ENCODE data around the gene SMIM3.

Gene SMIM3

DNA sequence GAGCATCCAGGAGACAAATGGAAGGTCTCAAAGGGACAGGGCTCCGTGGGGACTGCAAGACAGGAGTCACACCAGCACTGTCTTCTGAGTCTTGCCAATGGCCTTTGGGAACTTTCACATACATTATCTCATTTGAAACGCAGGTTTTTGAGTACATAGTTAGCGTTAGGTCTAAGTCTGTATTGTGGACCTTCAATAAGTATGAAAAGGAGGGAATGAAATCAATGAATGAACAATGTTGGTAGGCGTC is 19.3 kb upstream of the SMIM3 start:
- TF ChIP-seq, protein P1, sequence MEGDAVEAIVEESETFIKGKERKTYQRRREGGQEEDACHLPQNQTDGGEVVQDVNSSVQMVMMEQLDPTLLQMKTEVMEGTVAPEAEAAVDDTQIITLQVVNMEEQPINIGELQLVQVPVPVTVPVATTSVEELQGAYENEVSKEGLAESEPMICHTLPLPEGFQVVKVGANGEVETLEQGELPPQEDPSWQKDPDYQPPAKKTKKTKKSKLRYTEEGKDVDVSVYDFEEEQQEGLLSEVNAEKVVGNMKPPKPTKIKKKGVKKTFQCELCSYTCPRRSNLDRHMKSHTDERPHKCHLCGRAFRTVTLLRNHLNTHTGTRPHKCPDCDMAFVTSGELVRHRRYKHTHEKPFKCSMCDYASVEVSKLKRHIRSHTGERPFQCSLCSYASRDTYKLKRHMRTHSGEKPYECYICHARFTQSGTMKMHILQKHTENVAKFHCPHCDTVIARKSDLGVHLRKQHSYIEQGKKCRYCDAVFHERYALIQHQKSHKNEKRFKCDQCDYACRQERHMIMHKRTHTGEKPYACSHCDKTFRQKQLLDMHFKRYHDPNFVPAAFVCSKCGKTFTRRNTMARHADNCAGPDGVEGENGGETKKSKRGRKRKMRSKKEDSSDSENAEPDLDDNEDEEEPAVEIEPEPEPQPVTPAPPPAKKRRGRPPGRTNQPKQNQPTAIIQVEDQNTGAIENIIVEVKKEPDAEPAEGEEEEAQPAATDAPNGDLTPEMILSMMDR (IDR thresholded peaks at IDR 0.05; ENCODE audit: extremely low read depth, missing control alignments) = no peak
- no peak for DNase-seq (ENCODE audit: low spot score)

DNA sequence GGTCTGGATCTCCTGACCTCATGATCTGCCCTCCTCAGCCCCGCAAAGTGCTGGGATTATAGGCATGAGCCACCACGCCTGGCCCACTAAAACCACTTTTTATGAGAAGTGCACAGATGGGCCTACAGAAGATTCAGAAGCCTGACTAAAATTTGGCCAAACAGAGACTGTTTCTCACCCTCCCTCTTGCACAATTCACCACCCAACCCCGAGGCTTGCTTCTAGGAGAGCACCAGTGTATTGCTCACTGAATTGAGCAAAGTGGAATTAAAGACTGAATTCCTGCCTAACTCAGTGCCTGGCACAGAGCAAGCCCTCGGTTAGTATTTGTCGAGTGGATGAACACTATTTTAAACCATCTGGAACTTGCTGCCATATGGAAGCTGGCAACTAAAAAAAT is 16.3 kb upstream of the SMIM3 start:
- TF ChIP-seq, protein P1 (IDR thresholded peaks at IDR 0.05; ENCODE audit: extremely low read depth, missing control alignments) = no peak
- DNase-seq (ENCODE audit: low spot score) = no peak

DNA sequence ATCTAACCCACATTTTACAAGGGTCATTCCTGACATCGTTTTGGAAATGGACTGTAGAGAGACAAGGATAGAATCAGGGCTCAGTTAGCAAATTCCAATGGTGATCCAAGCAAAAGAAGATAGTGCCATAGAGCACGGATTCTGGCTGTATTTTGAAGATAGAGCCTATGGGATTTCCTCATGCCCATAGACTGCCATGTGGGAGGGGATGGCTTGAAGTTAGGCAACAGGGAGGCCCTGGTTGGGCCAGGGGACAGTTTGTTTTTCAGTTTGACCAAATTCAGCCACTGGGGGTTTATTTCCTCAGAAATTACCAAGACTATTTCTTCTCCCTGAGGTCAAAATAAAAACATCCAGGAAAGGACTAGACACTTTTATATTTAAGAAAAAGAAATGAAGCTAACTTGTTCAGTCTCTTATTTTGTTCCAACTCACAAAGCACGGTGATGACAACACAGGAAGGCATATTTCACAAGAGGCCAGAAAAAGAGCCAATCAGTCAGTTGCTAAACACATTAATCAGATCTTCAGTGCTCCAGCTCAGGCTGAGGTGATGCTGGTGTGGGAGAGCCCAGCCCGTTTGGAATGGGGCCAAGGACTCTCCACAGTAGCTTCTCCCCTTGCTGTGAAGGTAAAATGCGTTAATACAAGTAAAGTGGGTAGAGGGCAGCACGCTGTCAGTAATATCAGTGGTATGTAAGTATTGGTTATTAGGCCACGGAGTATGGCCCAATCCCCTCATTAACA is 15.4 kb upstream of the SMIM3 start:
- DNase-seq (ENCODE audit: low spot score) = no peak
- TF ChIP-seq, protein P1 (IDR thresholded peaks at IDR 0.05; ENCODE audit: extremely low read depth, missing control alignments) = no peak

DNA sequence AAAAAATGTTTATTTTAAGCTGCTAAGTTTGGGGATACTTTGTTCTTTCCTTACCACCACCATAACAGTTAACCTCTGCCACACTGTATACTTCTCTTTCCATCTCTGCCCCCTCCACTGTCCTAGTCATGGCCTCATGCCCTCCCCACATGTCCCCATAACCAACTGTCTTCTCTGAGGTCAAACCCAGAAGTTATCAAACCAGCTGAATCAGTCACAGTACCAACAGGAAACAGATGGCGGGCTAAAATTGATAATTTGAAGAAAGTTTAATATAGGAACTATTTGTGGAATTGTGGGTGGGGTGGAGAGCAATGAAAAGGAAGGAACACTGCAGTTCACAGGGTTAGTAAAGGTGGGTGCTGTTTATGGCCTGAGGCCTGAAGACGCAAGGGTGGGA is 14.0 kb upstream of the SMIM3 start:
- DNase-seq (ENCODE audit: low spot score) = no peak
- TF ChIP-seq, protein P1 (IDR thresholded peaks at IDR 0.05; ENCODE audit: extremely low read depth, missing control alignments) = no peak

DNA sequence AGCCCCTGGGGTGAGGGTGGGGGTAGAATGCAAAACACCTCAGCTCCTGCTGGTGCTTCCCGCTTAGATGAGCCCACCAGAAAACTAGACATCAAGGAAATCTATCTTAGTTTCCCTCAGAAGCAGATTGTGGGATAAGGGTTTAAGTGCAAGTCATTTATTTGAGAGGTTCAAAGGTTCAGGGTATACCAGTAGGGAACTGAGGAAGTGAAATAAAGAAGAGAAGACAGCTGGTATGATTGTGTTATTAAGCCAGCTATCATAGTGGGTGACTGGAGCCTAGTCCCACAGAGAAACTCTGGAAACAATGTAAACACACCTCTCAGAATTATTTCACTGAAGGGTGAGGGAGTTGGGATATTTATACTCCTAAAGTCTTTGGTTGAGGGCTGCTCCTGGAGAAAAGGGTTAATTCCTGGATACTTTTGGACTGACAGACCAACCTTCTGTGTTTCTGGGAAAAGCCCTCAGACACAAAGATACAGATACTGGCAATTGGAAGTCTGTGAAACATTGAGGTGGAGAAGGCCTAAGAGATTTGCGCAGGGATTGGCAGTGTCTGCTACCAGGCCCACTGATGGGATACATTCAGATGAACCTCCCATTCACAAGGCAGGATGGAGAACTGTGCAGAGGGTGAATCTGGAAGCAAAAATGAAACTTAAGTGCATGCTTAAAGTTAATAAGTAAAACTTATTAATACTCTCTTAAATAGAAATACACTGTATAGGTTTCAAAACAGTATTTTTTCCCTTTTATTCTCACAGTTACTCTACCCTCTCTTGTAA is 13.4 kb upstream of the SMIM3 start:
- DNase-seq (ENCODE audit: low spot score) = no peak
- TF ChIP-seq, protein P1 (IDR thresholded peaks at IDR 0.05; ENCODE audit: extremely low read depth, missing control alignments) = no peak

DNA sequence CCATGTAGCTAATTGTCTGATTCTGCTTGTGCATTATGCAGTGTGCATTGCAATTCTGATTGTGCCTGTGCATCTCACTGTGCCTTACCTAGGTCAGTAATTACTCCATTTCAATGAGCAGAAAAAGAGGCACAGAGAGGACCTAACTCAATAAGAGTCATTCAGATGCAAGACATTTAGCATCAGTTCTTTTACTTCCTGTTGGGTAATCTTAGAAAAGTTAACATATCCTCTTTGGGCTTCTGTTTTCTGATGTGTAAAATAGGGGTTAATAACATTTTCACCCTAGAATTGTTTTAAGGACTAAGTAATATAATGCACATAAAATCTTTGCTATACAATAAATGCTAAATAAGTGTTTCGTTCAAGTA is 12.8 kb upstream of the SMIM3 start:
- TF ChIP-seq, protein P1 (IDR thresholded peaks at IDR 0.05; ENCODE audit: extremely low read depth, missing control alignments) = no peak
- no peak for DNase-seq (ENCODE audit: low spot score)

DNA sequence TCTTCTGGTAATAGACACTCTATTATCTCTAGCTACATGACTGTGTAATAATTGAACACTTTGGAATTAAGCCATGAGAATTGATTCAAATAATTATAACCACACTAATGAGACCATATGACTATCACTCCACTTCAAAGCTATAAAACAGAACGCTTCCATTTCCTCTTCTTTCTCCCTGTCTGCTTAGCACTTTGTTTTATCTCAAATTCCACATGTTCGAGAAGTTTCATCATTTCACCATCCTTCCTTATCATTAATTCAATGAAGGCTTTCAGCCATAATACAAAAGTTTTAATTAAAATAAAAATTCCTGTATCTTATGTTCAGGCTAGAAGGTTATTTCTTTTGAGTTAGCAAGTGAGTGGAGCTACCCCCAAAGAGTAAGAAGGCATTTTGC is 12.3 kb upstream of the SMIM3 start:
- TF ChIP-seq, protein P1 (IDR thresholded peaks at IDR 0.05; ENCODE audit: extremely low read depth, missing control alignments) = no peak
- DNase-seq (ENCODE audit: low spot score) = no peak

All from GM20000 (cell line).